Measurements from ENCODE around the gene MSH4.
A peak's percentile ranks its signal among the peaks of the same experiment; 100 is the strongest.
"Not testable (repeated sequence)": the region's sequence is repeated elsewhere in the genome, so short reads cannot be mapped to it uniquely, and the experiment has no call there.

Gene MSH4

GRCh38 chr1:75797273-75797588, 549 bp downstream of the MSH4 start:
- no peak for DNase-seq (ENCODE audit: low spot score)

GRCh38 chr1:75797606-75798216, 1.0 kb downstream of the MSH4 start:
- DNase-seq (ENCODE audit: low spot score), result no peak

GRCh38 chr1:75801480-75801879, 4.8 kb downstream of the MSH4 start:
- DNase-seq (ENCODE audit: low spot score), result not testable (repeated sequence)

GRCh38 chr1:75808921-75809320, 12.2 kb downstream of the MSH4 start:
- DNase-seq (ENCODE audit: low spot score), result no peak

GRCh38 chr1:75810113-75810512, 13.4 kb downstream of the MSH4 start:
- not testable (repeated sequence) for DNase-seq (ENCODE audit: low spot score)

GRCh38 chr1:75811211-75811981, 14.7 kb downstream of the MSH4 start:
- no peak for DNase-seq (ENCODE audit: low spot score)

- no peak for DNase-seq (ENCODE audit: low spot score)
Measured at GRCh38 chr1:75812065-75812464, 15.4 kb downstream of the MSH4 start.

- not testable (repeated sequence) for DNase-seq (ENCODE audit: low spot score)
Measured at GRCh38 chr1:75823596-75823995, 26.9 kb downstream of the MSH4 start.

- no peak for DNase-seq (ENCODE audit: low spot score)
Measured at GRCh38 chr1:75836528-75837100, 39.9 kb downstream of the MSH4 start.

- DNase-seq (ENCODE audit: low spot score), result no peak
Measured at GRCh38 chr1:75838079-75838478, 41.4 kb downstream of the MSH4 start.

GRCh38 chr1:75841421-75841820, 44.7 kb downstream of the MSH4 start:
- no peak for DNase-seq (ENCODE audit: low spot score)

GRCh38 chr1:75845576-75845975, 48.9 kb downstream of the MSH4 start:
- no peak for DNase-seq (ENCODE audit: low spot score)

GRCh38 chr1:75855010-75855409, 58.3 kb downstream of the MSH4 start:
- DNase-seq (ENCODE audit: low spot score), result no peak

- DNase-seq (ENCODE audit: low spot score), result no peak
Measured at GRCh38 chr1:75855734-75856133, 59.1 kb downstream of the MSH4 start.

- no peak for DNase-seq (ENCODE audit: low spot score)
Measured at GRCh38 chr1:75861831-75862230, 65.1 kb downstream of the MSH4 start.

GRCh38 chr1:75870951-75871350, 74.3 kb downstream of the MSH4 start:
- no peak for DNase-seq (ENCODE audit: low spot score)

- no peak for DNase-seq (ENCODE audit: low spot score)
Measured at GRCh38 chr1:75879985-75880384, 83.3 kb downstream of the MSH4 start.

- no peak for DNase-seq (ENCODE audit: low spot score)
Measured at GRCh38 chr1:75884437-75884836, 87.8 kb downstream of the MSH4 start.

GRCh38 chr1:75901371-75901770, 104.7 kb downstream of the MSH4 start:
- no peak for DNase-seq (ENCODE audit: low spot score)

GRCh38 chr1:75908717-75909152, 112.1 kb downstream of the MSH4 start:
- DNase-seq (ENCODE audit: low spot score), result peak; percentile 49

GRCh38 chr1:75916834-75917233, 120.2 kb downstream of the MSH4 start:
- no peak for DNase-seq (ENCODE audit: low spot score)

GRCh38 chr1:75922698-75923097, 126.0 kb downstream of the MSH4 start:
- no peak for DNase-seq (ENCODE audit: low spot score)

GRCh38 chr1:75932304-75932703, 135.6 kb downstream of the MSH4 start, which contains the start of gene ASB17:
ASB17 (minus strand) TSS chr1:75932404; CDS start chr1:75932291, 113 bp downstream.
- no peak for DNase-seq (ENCODE audit: low spot score)

All from pons (tissue), 1 donor.